T-helper 1 cell treated with Interleukin-12 subunit alpha and Interleukin-12 subunit beta and Interleukin-4 antibody, amounts not matched to agents 30 μg/mL and 1 μg/mL, for 36 hours (primary cell): ENCODE measurements around the gene POGK.
A peak's percentile ranks its signal among the peaks of the same experiment; 100 is the strongest.
"Not testable (repeated sequence)": the region's sequence is repeated elsewhere in the genome, so short reads cannot be mapped to it uniquely, and the experiment has no call there.

Source experiments
- H3K27ac Mint-ChIP-seq: one replicate; pipeline ENCODE4 v1.8.0; 2021; ENCODE audit warnings: mild to moderate bottlenecking, mixed read lengths
- H3K27me3 Mint-ChIP-seq: one replicate; pipeline ENCODE4 v1.8.0; 2021; ENCODE audit warnings: low read depth, mixed read lengths
- H3K36me3 Mint-ChIP-seq: one replicate; pipeline ENCODE4 v1.8.0; 2021; ENCODE audit warnings: low read depth, mixed read lengths
- H3K4me1 Mint-ChIP-seq: one replicate; pipeline ENCODE4 v1.8.0; 2021; ENCODE audit warnings: low read depth, mixed read lengths
- H3K4me3 Mint-ChIP-seq: one replicate; pipeline ENCODE4 v1.8.0; 2021; ENCODE audit warnings: mild to moderate bottlenecking, moderate library complexity, mixed read lengths
- H3K9me3 Mint-ChIP-seq: one replicate; pipeline ENCODE4 v1.8.0; 2021; ENCODE audit warnings: mixed read lengths

POGK gene, protein sequence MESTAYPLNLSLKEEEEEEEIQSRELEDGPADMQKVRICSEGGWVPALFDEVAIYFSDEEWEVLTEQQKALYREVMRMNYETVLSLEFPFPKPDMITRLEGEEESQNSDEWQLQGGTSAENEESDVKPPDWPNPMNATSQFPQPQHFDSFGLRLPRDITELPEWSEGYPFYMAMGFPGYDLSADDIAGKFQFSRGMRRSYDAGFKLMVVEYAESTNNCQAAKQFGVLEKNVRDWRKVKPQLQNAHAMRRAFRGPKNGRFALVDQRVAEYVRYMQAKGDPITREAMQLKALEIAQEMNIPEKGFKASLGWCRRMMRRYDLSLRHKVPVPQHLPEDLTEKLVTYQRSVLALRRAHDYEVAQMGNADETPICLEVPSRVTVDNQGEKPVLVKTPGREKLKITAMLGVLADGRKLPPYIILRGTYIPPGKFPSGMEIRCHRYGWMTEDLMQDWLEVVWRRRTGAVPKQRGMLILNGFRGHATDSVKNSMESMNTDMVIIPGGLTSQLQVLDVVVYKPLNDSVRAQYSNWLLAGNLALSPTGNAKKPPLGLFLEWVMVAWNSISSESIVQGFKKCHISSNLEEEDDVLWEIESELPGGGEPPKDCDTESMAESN

DNA sequence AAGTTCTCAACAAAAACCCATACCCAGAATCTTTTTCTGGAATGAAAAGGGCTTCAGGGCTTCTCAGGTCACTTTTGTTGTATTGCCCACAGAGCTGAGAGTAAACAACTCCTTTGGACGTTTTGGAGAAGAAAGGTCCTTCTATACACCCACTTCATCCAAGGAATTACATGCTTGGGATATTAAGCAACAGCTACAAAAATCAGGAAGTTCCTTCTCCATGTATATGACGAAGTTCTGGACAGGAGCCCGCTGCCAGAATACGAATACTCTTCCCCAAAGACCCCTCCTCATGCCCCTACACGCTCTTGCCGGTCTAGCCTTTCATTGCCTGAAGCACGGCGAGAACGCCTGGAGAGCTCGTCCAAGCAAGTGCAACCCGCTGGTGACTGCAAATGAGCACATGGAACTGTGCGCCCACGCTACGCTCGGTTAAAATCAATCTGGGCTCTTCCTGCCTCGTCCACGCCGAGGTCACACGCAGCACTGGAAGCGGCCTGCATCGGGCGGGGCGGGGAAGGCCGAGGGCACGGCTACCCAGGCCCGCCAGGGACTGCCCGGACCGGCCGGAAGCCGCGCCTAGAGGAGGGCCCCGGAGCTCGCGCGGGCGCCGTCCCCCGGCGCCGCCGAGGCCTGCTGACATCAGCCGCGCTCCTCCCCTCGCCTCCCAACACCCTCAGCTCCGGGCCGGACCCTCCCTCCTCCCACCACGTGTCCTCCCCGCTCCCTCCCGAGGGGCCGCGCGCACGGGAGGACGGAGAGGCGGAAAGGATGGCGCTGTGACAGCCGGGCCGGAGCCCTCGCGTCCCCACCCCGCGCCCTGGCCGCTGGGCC is at the start of gene POGK:
Gene POGK, plus strand, starts transcription at position 710 of the 834 bp plus-strand sequence. CDS start 1,482 bp downstream, outside the sequence.
- peak within 1 kb of the TSS; percentile 93 for H3K27ac Mint-ChIP-seq
- no peaks in the 10 kb centered on the region for H3K27me3 Mint-ChIP-seq
- H3K36me3 Mint-ChIP-seq: peaks cover 24% of the 10 kb centered on the region
- peaks cover 28% of the 10 kb centered on the region for H3K4me1 Mint-ChIP-seq
- H3K9me3 Mint-ChIP-seq: no peaks in the 10 kb centered on the region
- peak within 1 kb of the TSS; percentile 93 for H3K4me3 Mint-ChIP-seq

DNA sequence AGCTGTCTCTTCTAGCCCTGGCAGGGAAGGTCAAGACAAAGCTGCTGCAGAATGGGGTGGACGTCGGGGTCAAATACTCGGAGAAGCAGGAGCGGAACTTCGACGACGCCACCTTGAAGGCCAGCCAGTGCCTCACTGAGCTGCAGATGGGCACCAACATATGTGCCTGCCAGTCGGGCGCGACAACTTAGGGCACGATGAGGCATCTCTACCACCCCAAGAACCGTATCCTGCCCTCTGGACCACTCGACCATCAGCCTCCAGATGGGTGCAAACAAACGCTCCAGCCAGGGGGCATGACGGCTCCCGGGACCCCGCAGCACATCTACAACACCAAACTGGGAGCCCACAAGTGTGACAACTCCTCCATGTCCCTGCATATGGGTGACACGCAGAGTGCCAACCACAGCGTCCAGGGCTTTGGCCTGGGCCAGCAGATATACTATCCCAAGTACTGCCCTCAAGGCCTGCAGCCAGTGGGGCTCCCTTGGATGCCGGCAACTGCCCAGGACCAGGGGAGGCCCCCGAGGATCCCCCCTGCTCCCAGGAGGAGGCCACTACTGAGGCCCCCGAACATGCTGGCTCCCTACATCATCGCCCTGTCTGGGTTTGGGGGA is 42.5 kb upstream of the POGK start:
- H3K27ac Mint-ChIP-seq: no peak overlapping the region
- H3K36me3 Mint-ChIP-seq: no peaks in the 10 kb centered on the region
- H3K4me3 Mint-ChIP-seq: no peak overlapping the region
- no peaks in the 10 kb centered on the region for H3K4me1 Mint-ChIP-seq
- H3K27me3 Mint-ChIP-seq: peaks cover 12% of the 10 kb centered on the region
- no peaks in the 10 kb centered on the region for H3K9me3 Mint-ChIP-seq

DNA sequence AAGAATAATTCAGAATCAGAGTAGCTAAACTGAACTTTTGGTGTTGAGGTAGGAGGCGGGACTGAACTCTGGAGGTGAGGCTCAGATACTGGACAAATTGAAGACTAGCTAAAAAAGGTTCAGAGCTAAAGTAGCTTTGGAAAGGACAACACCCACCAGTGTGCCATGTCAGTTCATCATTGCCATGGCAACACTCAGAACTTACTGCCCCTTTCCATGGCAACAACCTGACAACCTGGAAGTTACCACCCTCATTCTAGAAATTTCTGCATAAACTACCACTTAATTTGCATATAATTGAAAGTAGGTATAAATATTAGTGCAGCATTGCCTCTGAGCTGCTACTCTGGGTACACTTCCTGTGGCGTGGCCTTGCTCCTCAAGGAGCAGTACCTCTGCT is 30.3 kb upstream of the POGK start:
- H3K36me3 Mint-ChIP-seq: no peaks in the 10 kb centered on the region
- no peaks in the 10 kb centered on the region for H3K4me1 Mint-ChIP-seq
- no peaks in the 10 kb centered on the region for H3K9me3 Mint-ChIP-seq
- H3K27me3 Mint-ChIP-seq: peaks cover 9% of the 10 kb centered on the region
- no peak overlapping the region for H3K27ac Mint-ChIP-seq
- no peak overlapping the region for H3K4me3 Mint-ChIP-seq

DNA sequence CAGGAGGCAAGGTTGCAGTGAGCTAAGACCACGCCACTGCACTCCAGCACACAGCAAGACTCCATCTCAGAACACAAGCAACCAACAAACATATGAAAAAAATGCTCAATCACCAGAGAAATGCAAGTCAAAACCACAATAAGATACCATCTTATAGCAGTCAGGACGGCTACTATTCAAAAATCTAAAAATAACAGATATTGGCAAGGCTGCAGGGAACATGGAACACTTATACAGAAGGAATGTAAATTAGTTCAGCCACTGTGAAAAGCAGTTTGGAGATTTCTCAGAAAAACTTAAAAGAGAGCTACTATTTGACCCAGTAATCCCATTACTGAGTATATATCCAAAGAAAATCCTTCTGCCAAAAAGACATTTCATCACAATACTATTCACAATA is 27.6 kb upstream of the POGK start:
- H3K4me3 Mint-ChIP-seq: no peak overlapping the region
- H3K27me3 Mint-ChIP-seq: peaks cover 9% of the 10 kb centered on the region
- no peaks in the 10 kb centered on the region for H3K36me3 Mint-ChIP-seq
- no peak overlapping the region for H3K27ac Mint-ChIP-seq
- no peaks in the 10 kb centered on the region for H3K4me1 Mint-ChIP-seq
- H3K9me3 Mint-ChIP-seq: no peaks in the 10 kb centered on the region

DNA sequence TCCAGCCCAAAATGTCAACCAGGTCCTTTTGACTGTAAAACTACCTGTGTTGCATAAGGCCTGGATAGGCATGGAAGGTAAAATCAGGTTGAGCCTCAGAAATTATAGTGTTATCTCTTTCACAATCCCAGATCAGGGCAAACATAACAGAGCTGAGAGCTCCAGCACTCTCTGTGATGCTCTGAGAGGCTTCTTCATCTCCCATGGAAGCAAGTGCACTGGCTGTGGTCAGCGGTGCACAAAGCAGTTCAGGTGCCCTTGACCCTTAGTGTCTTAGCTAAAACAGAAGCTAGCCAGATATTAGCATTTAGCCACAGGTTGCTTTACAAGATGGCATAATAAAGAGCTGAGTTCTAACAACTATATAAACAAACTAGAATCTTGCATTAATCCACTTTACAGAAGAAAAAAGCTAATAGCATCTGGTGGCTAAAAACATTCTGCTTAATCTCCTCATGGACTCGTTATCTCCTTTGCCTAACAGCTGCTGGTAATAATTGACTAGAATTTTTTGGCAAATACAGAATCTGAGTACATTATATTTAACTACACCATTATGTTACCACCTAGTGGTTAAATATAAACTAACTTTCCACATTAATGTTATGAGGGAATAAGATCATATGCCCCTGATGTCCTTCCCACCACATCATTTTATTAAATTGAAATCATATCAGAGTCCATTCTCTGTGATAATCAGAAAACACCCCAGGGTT is 25.6 kb upstream of the POGK start:
- Mint-ChIP-seq H3K4me3 (no peak overlapping the region), H3K27me3 (peaks cover 9% of the 10 kb centered on the region), H3K36me3 (no peaks in the 10 kb centered on the region), H3K4me1 (no peaks in the 10 kb centered on the region), H3K27ac (no peak overlapping the region), H3K9me3 (no peaks in the 10 kb centered on the region)

DNA sequence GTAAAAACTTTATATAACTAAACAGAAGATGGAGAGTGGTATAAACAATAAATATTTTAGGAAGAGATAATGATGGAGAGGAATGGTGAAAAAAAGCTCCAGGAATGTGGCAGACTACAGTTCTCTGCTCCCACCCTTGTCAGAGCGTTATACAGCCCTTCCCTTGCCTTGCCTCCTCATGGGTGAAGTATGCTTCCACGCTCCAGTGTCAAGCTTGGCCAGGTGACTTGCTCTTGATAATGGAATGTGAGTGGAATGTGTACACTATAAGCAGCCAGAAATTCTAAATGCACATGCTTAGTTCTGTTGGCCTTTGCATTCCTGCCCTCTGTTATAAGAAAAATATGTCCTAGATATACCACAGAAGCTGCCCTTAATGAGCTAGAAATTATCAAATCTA is 24.7 kb upstream of the POGK start:
- no peaks in the 10 kb centered on the region for H3K36me3 Mint-ChIP-seq
- peaks cover 9% of the 10 kb centered on the region for H3K27me3 Mint-ChIP-seq
- no peaks in the 10 kb centered on the region for H3K4me1 Mint-ChIP-seq
- H3K27ac Mint-ChIP-seq: no peak overlapping the region
- H3K9me3 Mint-ChIP-seq: peaks cover 4% of the 10 kb centered on the region
- H3K4me3 Mint-ChIP-seq: no peak overlapping the region

DNA sequence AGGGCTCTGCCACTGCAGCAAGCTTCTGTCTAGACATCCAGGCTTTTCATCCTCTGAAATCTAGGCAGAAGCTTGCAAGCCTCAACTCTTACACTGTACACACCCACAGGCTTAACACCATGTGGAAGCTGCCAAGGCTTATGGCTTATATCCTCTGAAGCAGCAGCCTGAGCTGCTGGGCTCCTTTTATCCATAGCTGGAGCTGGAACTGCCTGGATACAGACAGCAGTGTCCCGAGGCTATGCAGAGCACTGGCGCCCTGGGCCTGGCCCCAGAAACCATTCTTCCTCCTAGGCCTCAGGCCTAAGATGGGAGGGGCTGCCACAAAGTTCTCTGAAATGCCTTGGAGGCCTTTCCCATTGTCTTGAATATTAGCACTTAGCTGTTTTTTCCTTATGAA is 19.3 kb upstream of the POGK start:
- H3K27ac Mint-ChIP-seq: no peak overlapping the region
- no peak overlapping the region for H3K4me3 Mint-ChIP-seq
- no peaks in the 10 kb centered on the region for H3K36me3 Mint-ChIP-seq
- H3K27me3 Mint-ChIP-seq: no peaks in the 10 kb centered on the region
- H3K4me1 Mint-ChIP-seq: no peaks in the 10 kb centered on the region
- peaks cover 14% of the 10 kb centered on the region for H3K9me3 Mint-ChIP-seq

DNA sequence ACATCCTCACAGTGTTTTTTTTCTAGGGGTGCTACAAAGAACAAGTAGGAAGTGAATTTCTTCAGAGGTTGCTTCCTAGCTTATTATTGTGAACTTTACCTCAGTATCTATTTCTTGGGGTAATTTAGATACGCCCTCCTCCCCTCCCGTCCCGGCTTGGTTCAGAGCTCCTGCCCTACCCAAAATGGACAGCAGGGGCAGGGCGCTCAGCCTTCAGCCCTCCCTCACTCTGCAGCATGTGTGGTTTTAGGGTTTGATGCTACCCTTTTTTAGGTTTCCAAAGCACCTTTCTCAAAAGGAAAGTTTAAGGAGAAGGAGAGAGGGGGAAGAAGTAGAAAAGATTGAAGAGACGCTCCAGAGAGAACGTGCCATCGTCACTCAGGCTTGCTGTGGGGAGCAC is 16.9 kb upstream of the POGK start:
- Mint-ChIP-seq H3K4me3 (no peak overlapping the region), H3K27me3 (peaks cover 3% of the 10 kb centered on the region), H3K27ac (no peak overlapping the region), H3K36me3 (no peaks in the 10 kb centered on the region), H3K4me1 (no peaks in the 10 kb centered on the region), H3K9me3 (peaks cover 14% of the 10 kb centered on the region)

DNA sequence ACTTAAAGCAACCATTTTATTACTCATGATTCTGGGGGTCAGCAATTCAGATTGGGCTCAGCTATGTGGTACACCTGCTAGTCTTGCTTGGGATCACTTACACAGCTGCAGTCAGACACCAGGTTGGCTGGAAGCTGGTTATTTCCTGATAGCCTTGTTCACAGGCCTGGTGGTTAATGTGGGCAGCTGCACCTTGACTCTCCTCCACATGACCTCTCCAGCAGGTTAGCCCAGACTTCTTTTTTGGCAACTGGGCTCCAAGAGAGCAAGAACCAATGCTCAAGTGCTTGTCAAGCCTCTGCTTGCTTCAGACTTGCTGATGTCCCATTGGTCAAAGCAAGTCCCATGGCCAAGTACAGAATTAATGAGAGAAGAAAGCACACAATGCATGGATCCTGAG is 11.8 kb upstream of the POGK start:
- Mint-ChIP-seq H3K36me3 (no peaks in the 10 kb centered on the region), H3K27me3 (peaks cover 8% of the 10 kb centered on the region), H3K4me1 (no peaks in the 10 kb centered on the region), H3K27ac (no peak overlapping the region), H3K4me3 (no peak overlapping the region), H3K9me3 (peaks cover 24% of the 10 kb centered on the region)

DNA sequence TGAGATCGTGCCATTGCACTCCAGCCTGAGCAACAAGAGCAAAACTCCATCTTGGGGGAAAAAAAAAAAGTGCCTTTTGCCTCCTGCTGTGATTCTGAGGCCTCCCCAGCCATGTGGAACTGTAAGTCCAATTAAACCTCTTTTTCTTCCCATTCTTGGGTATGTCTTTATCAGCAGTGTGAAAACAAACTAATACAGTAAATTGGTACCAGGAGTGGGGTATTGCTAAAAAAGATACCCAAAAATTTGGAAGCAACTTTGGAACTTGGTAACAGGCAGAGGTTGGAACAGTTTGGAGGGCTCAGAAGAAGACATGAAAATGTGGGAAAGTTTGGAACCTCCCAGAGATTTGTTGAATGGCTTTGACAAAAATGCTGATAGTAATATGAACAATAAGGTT is 9.5 kb upstream of the POGK start:
- H3K9me3 Mint-ChIP-seq: peaks cover 24% of the 10 kb centered on the region
- not testable (repeated sequence) for H3K27me3 Mint-ChIP-seq, H3K36me3 Mint-ChIP-seq, H3K27ac Mint-ChIP-seq, H3K4me3 Mint-ChIP-seq, H3K4me1 Mint-ChIP-seq

DNA sequence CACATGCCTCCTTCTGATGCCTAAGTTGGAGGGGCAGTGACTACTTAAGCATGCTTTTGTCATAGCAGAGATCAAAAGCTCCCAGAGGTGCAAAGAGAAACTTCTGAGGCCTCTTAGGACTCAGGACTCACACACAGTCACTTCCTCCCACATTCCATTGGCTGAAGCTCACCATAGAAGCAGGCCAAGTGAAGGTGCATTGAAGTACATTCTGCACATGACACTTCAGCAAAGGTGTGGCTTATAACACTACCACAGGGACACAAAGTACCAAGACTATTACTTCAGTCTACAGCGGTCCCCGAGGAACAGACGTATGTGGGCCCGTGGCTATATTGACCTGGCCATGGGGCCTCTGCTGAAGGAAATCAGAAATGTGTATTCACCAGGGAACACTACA is 2.5 kb upstream of the POGK start:
- H3K27ac Mint-ChIP-seq: no peak overlapping the region
- peaks cover 25% of the 10 kb centered on the region for H3K4me1 Mint-ChIP-seq
- H3K36me3 Mint-ChIP-seq: peaks cover 10% of the 10 kb centered on the region
- H3K9me3 Mint-ChIP-seq: peaks cover 4% of the 10 kb centered on the region
- H3K27me3 Mint-ChIP-seq: peaks cover 5% of the 10 kb centered on the region
- H3K4me3 Mint-ChIP-seq: no peak overlapping the region

DNA sequence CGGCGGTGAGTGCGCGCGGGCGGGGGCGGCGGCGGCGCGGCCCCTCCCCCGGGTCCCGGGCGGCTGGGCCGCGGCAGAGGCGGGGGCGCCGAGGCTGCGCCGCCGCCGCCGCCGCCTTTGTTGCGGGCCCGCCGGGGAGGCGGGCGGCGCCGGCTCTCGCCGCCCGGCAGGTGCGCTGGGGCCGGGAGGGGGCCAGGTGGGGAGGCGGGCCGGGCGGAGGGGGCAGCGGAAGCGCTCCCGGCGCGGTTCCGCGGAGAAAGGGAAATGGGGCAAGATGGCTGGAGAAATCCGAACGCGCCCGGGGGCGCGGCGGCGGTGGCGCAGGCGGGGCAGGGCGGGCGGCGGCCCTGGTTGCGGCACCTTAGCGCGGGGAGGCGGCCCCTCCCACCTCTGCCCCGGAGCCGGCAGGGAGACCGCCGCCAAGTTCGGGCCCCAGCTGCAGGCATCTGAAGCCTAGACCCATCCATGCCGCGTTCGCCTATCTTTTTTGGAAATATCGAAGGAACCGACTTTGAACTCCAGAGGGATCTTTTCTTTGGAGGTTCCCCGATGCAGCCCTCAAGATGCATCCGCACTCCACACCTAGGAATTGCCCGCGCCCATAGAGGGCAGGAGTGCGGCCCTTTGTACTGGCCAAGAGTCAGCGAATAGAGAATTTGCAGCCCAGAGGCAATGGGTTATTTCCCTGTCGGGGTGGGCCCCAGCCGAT is 479 bp downstream of the POGK start:
- Mint-ChIP-seq H3K9me3 (no peaks in the 10 kb centered on the region), H3K27me3 (no peaks in the 10 kb centered on the region), H3K4me1 (peaks cover 34% of the 10 kb centered on the region)

More for the DNA sequence above, 479 bp downstream of the POGK start:
- peak overlapping the region; percentile 84 for H3K4me3 Mint-ChIP-seq
- peak overlapping the region; percentile 70 for H3K27ac Mint-ChIP-seq
- H3K36me3 Mint-ChIP-seq: peaks cover 32% of the 10 kb centered on the region
